Activated CD8-positive, alpha-beta memory T cell treated with anti-CD3 and anti-CD28 coated beads, Interleukin-2, amount 50 U/mL, for 24 hours (primary cell): ENCODE measurements around the gene PHF23.

ENCODE experiments used
- DNase-seq: peaks from one replicate; pipeline ENCODE4 v3.0.0-alpha.2; 2020; ENCODE audit errors: extremely low read depth

Gene PHF23

DNA sequence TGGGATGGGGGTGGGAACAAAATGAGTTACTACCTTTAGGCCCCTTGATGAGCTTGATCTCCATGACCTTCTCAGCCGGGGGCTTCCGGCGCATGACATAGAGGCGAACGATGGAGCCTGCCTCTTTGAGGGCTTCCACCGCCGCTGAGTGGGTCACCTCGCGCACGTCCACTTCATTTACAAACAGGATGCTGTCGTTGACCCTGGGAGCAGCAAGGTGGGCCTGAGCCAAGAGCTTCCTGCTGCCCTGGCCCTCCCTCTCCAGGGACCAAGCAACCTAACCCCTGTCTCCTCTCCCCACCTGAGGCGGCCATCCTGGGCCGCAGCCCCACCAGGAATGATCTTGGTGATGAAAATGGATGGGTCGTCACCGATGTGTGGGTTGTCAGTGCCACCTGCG lies 35.9 kb downstream of the PHF23 start:
- no peak for DNase-seq

DNA sequence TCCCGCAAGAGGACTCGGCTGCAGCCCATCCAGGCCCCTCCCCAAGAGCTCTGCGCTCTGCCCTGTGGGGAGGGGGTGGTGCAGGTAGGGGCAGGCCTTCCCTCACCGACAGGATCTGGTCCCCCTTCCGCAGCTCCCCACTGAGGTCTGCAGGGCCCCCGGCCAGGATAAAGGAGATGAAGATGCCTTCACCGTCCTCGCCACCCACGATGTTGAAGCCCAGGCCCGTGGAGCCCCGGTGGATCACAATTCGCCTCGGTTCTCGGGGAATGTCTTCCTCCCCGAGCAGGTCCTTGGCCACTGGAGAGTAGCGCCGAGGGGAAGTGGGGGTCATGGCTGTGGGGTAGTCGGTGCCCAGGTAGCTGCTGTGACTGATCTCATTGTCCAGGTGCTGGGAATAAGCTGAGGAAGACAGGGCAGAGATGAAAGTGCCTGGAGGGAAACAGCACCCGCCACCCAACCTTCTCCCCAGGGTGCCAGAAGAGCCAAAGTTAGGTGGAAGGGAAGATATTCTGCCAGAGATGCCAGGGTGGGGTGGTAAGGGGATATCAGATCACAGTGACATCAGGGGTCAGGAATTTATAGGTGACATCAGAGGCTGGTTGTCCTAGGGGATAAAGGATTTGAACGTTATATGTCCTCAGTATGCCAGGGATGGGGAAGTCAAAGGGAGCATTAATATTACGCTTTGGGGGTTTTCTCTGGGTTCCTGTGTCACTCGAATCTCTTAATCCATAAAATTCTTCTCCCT lies 42.4 kb downstream of the PHF23 start:
- DNase-seq, result no peak

DNA sequence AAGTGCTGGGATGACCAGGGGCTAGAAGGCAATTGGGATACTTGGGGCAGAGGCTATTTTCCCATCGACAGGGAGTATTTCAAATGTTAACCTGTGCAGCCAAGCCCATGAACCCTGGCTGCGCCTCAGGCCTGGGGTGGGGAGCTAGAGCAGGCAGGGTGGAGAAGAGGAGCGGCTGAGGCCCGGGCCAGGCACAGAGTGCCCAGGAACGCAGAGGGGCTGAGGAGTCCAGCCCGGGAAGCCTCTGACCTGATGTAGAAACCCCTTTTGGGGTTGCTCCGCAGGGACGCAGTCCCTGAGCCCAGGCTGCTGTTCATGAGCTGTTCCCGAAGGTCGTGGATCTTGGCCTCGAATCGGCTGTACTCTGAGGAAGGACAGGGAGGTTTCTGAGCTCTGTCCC lies 43.3 kb downstream of the PHF23 start:
- DNase-seq, result no peak

DNA sequence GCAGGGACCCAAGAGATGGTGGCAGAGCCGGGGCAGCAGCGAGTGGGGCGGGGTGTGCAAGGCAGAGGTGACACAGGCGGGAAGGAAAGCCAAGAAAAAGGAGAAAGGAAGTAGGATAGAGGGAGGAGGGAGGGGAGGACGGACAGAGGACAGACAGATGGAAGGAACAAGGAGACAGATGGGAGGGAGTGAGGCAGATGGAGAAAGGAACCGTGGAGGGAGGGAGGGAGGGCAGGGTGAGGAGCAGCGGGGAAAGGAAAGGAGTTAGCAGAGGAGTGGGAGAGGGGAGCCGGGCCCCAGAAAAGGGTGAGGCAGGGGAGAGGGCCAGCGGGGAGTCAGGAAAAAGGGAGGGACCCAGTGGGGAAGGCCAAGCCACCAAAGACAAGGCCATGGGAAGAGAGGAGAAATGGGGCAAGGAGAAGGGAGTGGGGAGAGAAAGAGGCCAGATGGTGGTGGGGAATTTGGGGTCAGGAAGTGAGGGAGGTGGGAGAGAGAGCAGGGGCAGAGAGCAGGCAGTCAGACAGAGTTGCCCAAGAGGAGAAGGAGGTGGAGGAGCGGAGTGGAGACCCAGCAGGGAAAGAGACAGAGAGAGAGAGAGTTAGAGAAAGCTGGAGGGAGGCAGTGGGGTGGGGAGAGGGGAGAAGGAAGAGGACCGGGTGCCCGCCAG lies 46.9 kb downstream of the PHF23 start:
- DNase-seq, result no peak

DNA sequence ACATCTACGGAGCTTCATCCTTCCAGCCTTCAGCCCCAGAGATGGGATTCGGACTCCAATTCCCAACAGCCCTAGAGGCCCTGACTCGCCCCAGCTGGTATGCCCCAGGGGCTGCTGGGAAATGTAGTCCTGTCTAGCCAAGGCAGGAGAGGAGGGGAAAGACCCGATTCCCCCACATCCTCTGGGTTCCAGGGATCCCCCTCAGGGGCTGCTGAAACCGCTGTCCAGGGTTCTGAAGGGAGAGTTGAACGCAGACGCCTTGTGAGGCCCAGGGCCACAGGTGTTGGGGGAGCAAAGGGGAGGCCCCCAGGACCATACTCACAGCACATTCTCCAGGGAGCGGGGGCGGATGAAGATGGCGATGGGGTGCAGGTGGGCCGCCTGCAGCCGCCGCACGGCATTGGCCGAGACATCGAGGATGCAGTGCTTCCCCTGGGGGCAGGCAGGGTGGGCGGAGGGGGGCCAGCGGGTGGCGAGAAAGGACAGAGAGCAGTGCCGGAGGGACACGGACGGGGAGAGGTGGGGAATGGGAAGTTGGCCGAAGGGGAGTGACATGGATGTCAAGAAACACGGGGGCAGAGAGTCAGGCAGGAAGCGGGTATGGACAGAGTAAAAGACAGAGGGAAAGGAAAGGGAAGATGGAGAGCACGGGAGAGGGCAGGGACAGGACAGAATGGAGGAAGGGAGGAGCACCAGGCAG lies 47.5 kb downstream of the PHF23 start:
- DNase-seq, result no peak

DNA sequence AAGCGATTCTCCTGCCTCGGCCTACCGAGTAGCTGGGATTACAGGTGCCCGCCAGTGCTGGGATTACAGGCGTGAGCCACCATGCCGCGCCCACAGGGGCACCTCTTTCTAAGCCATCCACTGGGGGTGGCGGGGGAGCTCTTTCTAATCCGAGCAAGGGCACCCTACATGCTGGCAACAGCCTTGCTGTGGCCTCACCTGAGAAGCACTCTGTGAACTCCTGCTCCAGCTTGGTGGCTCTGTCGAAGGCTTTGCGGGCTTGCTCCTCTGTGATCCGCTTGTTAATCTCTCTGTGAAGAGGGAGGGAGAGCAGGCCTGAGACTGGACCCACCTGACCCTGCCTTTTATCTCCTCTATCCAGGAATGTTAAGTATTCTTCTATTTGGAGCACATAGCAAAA lies 48.2 kb downstream of the PHF23 start:
- no peak for DNase-seq

DNA sequence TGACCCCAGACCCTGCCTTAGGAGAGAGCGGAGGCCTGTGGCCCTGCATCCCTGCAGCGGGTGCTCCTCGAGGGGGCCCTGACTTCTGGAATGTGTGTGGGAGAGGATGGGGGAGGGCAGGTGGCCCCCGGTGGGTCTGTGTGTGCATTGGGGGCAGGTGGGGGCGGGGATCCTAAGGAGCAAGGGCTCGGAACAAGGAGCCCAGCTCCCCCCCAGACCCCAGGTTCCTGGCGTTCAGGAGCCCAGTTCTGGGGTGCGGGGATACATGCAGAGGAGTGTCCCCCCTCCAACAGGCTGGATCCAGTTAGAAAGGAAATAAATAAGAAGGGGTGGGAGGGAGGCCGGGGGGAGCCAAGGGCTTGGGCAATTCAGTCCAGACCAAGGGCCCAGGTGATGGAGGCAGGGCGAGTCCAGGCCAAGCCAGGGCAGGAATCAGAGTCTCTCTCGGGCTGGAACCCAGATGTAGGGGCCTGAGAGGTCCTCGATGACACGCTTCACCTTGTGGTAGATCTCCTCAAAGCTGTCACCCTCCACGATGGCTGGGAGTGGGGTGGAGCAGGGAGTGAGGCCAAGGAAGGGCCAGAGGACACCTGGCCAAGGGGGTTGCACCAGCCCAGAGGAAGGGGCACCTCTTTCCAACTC lies 48.9 kb downstream of the PHF23 start:
- no peak for DNase-seq

DNA sequence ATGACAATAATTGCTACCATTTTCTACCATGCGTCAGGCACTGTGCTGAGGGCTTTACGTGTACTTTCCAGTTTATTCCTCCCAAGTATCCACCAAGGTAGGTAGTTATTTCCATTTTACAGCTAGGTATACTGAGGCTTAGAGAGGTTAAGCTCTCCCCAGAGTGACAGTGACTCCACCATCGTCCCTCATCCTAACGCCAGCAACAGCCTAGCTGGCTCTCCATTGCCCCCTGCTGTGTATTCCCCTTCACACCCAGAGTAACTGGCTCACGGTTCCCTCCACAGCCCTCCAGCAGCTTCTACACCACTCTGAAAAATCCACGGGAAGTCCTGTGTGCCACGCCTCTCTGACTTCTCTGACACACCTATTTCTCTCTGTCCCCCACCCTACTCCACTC lies 53.0 kb downstream of the PHF23 start:
- DNase-seq, result no peak
